Medulla oblongata (tissue), 1 donor: ENCODE results near the gene ALG1L2.
A peak's percentile ranks its signal among the peaks of the same experiment; 100 is the strongest.
"Not testable (repeated sequence)": the region's sequence is repeated elsewhere in the genome, so short reads cannot be mapped to it uniquely, and the experiment has no call there.

Experiments used
- DNase-seq: peaks from one replicate; pipeline ENCODE4 v3.0.0-alpha.2; 2015; ENCODE audit errors: extremely low spot score

Gene ALG1L2

GRCh38 chr3:130093741-130094391 lies 12.2 kb downstream of the ALG1L2 start:
- DNase-seq = no peak

DNA sequence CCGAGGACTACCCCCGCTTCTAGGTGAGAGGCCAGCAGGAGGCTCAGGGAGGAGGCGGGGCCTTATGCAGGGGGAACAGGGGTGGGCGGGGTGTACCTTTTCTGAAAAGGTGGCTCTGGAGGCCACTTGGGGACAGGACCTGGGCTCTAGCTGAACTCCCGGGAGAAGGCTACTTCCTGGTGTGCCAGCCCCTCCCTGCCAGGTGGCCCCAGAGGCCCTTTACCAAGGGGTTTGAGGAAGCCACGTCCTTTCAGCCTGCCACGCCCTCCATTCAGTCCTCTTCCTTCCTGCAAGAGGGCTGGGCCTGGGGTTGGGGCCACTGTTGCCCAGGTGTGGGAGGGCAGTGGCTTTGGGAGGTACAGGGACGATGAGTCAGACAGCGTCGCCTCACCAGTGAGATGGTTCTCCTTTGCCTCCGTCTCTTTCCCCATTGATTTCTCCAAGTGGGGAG lies 12.9 kb downstream of the ALG1L2 start:
- DNase-seq = not testable (repeated sequence)

GRCh38 chr3:130095858-130096257 lies 14.2 kb downstream of the ALG1L2 start:
- DNase-seq = not testable (repeated sequence)

GRCh38 chr3:130097096-130097495 lies 15.5 kb downstream of the ALG1L2 start:
- not testable (repeated sequence) for DNase-seq

GRCh38 chr3:130097690-130098638 lies 16.3 kb downstream of the ALG1L2 start:
- DNase-seq = not testable (repeated sequence)

DNA sequence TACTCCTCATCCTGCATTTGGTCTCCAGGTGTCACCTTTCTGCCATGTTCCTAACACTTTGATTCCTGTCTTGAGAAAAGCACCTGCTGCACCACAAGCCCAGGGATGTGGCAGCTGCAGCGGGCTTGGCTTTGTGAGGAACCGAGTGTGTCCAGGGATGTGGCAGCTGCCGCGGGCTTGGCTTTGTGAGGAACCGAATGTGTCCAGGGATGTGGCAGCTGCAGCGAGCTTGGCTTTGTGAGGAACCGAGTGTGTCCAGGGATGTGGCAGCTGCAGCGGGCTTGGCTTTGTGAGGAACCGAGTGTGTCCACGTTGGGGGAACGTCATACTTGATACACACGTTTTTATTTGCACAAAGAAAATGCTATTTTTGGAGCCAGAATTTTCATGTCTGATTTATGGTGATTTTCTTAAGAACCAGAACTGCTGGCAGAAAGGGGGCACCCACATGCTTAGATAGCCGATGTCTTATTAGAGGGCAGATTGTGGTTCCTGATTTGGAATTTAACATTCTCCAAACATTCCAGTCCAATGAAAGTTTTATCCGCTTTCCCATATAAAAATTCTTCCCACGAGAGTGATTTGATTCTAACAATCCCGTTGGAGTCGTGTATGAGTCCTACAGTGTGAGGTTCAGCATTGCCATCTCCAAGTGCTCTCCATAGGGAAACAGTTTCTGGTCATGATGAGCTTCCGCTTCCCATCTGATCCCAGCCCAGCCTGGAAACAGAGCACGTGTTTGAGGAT lies 17.2 kb downstream of the ALG1L2 start:
- not testable (repeated sequence) for DNase-seq

GRCh38 chr3:130102545-130102944 lies 20.9 kb downstream of the ALG1L2 start:
- not testable (repeated sequence) for DNase-seq

GRCh38 chr3:130104191-130104590 lies 22.6 kb downstream of the ALG1L2 start:
- DNase-seq = not testable (repeated sequence)

- not testable (repeated sequence) for DNase-seq
Measured at GRCh38 chr3:130107333-130107995, 25.8 kb downstream of the ALG1L2 start.

- not testable (repeated sequence) for DNase-seq
Measured at GRCh38 chr3:130108836-130109585, 27.4 kb downstream of the ALG1L2 start.

GRCh38 chr3:130110386-130111169 lies 28.9 kb downstream of the ALG1L2 start:
- not testable (repeated sequence) for DNase-seq

GRCh38 chr3:130111185-130111864 lies 29.7 kb downstream of the ALG1L2 start:
- peak; percentile 98 for DNase-seq

DNA sequence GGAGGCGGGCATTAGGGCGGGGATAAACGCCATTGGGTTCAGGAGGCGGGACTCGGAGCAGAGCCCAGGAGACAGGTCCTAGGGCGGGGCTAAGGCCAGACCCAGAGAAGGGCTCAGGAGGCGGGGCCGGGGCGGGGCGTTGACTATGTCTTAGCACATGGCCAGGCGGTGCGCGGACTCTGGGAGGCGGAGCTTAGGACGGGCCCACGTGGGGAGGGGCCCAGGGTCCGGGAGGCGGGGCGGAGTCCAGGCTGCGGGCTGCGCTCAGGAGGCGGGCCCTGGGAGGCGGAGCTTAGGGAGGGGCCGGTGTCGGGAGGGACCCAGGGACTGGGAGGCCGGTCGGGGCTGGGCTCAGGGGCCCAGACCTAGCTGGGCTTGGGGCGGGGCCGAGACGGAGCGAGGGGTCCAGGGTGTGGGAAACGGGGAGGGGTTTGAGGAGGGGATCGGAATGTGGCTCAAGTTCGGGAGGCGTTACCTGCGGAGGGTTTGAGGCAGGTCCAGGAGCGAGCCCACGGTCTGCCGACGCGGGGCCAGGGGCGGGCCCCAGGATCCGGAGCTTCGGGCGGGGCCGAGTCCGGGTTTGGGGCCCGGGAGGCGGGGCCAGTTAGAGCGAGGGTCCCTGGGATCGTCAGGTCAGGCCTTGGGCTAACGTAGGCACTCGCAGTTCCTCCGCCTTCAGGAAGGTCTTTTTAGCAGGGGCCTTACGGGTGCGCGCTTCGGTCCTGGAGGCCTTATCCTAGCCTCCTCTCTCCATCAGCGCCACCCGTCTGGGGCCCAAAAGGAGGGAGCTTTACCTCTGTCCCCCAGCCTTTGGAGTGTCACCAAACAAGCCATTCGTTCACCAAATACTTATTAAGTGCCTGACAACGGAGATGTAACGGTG lies 30.5 kb downstream of the ALG1L2 start:
- DNase-seq = peak; percentile 94

- DNase-seq = not testable (repeated sequence)
Measured at GRCh38 chr3:130112748-130113073, 31.1 kb downstream of the ALG1L2 start.

DNA sequence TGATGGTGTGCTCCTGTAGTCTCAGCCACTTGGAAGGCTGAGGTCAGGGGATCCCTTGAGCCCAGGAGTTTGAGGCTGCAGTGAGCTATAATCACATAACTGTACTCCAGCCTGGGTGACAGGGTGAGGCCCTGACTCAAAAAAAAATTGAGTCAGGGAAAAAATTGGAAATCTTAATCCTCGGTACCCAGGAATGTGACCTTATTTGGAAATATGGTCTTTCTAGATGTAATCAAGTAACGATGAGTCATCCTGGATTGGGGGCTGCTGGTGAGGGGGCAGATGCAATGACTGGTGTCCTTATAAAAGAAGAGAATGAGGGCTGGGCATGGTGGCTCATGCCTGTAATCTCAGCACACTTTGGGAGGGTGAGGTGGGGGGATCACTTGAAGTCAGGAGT lies 33.8 kb downstream of the ALG1L2 start:
- DNase-seq = not testable (repeated sequence)

GRCh38 chr3:130117933-130118332 lies 36.3 kb downstream of the ALG1L2 start:
- no peak for DNase-seq

GRCh38 chr3:130119824-130120223 lies 38.2 kb downstream of the ALG1L2 start:
- not testable (repeated sequence) for DNase-seq

- DNase-seq = not testable (repeated sequence)
Measured at GRCh38 chr3:130120291-130120690, 38.7 kb downstream of the ALG1L2 start.
